ENCODE measurements around the gene CDK4.
"Not testable (repeated sequence)": the region's sequence is repeated elsewhere in the genome, so short reads cannot be mapped to it uniquely, and the experiment has no call there.

The CDK4 gene

GRCh38 chr12:57724003-57724935 lies 27.8 kb downstream of the CDK4 start:
- DNase-seq: no peak

GRCh38 chr12:57723630-57723962 lies 28.5 kb downstream of the CDK4 start:
- DNase-seq: no peak

- no peak for DNase-seq
Observed at GRCh38 chr12:57722716-57723629, 29.1 kb downstream of the CDK4 start.

- not testable (repeated sequence) for DNase-seq
Observed at GRCh38 chr12:57721846-57722608, 30.1 kb downstream of the CDK4 start.

GRCh38 chr12:57720606-57721595 lies 31.2 kb downstream of the CDK4 start:
- no peak for DNase-seq

- DNase-seq: no peak
Observed at GRCh38 chr12:57719777-57720605, 32.1 kb downstream of the CDK4 start.

GRCh38 chr12:57718641-57719528 lies 33.2 kb downstream of the CDK4 start:
- no peak for DNase-seq

GRCh38 chr12:57717846-57718640 lies 34.1 kb downstream of the CDK4 start:
- DNase-seq: no peak

GRCh38 chr12:57717131-57717530 lies 35.0 kb downstream of the CDK4 start:
- no peak for DNase-seq

GRCh38 chr12:57716305-57716704 lies 35.8 kb downstream of the CDK4 start:
- DNase-seq: no peak

- no peak for DNase-seq
Observed at GRCh38 chr12:57715786-57716185, 36.3 kb downstream of the CDK4 start.

- DNase-seq: not testable (repeated sequence)
Observed at GRCh38 chr12:57715036-57715748, 36.9 kb downstream of the CDK4 start.

- DNase-seq: no peak
Observed at GRCh38 chr12:57713209-57713608, 38.9 kb downstream of the CDK4 start.

GRCh38 chr12:57712701-57713100 lies 39.4 kb downstream of the CDK4 start:
- DNase-seq: no peak

GRCh38 chr12:57708296-57708695 lies 43.8 kb downstream of the CDK4 start:
- no peak for DNase-seq

- no peak for DNase-seq
Observed at GRCh38 chr12:57707250-57707649, 44.9 kb downstream of the CDK4 start.

- no peak for DNase-seq
Observed at GRCh38 chr12:57700317-57700716, 51.8 kb downstream of the CDK4 start.

GRCh38 chr12:57698414-57698813 lies 53.7 kb downstream of the CDK4 start:
- no peak for DNase-seq

Data from activated CD4-positive, alpha-beta T cell treated with anti-CD3 and anti-CD28 coated beads, Interleukin-2, Interleukin-6, amounts not matched to agents 100 ng/mL and 50 ng/mL, durations not matched to agents 16 hours and 8 hours (primary cell).